Measurements from ENCODE around the gene PTH1R.

PTH1R gene

GRCh38 chr3:46848271-46849044, 29.1 kb upstream of the PTH1R start:
- Histone ChIP-seq H3K36me3 (ENCODE audit: insufficient read depth, low read length) (no peaks in the 10 kb centered on the region), H3K9me3 (ENCODE audit: insufficient read depth, low read length, severe bottlenecking) (no peaks in the 10 kb centered on the region), H2AFZ (ENCODE audit: low read depth, low read length) (no peak overlapping the region), H3K27ac (ENCODE audit: low read length) (no peak overlapping the region), H4K20me1 (ENCODE audit: insufficient read depth, low read length) (no peaks in the 10 kb centered on the region), H3K27me3 (ENCODE audit: insufficient read depth, low read length, poor library complexity) (no peaks in the 10 kb centered on the region), H3K4me2 (ENCODE audit: insufficient read depth, low read length) (no peak overlapping the region), H3K9ac (ENCODE audit: low read depth, low read length) (no peak overlapping the region), H3K4me3 (ENCODE audit: low read depth in 1 of 2, low read length in 2 of 2) (no peak overlapping the region), H3K79me2 (ENCODE audit: insufficient read depth, low read length) (no peaks in the 10 kb centered on the region), H3K4me1 (ENCODE audit: insufficient read depth, low read length) (no peaks in the 10 kb centered on the region)
- ATAC-seq (ENCODE audit: insufficient read depth, low read depth) (0 out of 3 replicates have a peak, but pooled peaks have one; percentile 44), DNase-seq (peak; percentile 29)
- TF ChIP-seq CTCF (IDR thresholded peaks at IDR 0.05; ENCODE audit: borderline replicate concordance, extremely low read depth, low read length, poor library complexity, severe bottlenecking) (peak; percentile 66), EZH2 (IDR thresholded peaks at IDR 0.05; ENCODE audit: borderline replicate concordance, low read depth, low read length, severe bottlenecking) (no peak)

GRCh38 chr3:46849045-46849631, 28.4 kb upstream of the PTH1R start:
- Histone ChIP-seq H2AFZ (ENCODE audit: low read depth, low read length) (no peak overlapping the region), H3K4me2 (ENCODE audit: insufficient read depth, low read length) (no peak overlapping the region), H3K4me1 (ENCODE audit: insufficient read depth, low read length) (no peaks in the 10 kb centered on the region), H3K27me3 (ENCODE audit: insufficient read depth, low read length, poor library complexity) (no peaks in the 10 kb centered on the region), H3K27ac (ENCODE audit: low read length) (no peak overlapping the region), H3K4me3 (ENCODE audit: low read depth in 1 of 2, low read length in 2 of 2) (no peak overlapping the region), H4K20me1 (ENCODE audit: insufficient read depth, low read length) (no peaks in the 10 kb centered on the region), H3K79me2 (ENCODE audit: insufficient read depth, low read length) (no peaks in the 10 kb centered on the region), H3K36me3 (ENCODE audit: insufficient read depth, low read length) (no peaks in the 10 kb centered on the region), H3K9ac (ENCODE audit: low read depth, low read length) (no peak overlapping the region), H3K9me3 (ENCODE audit: insufficient read depth, low read length, severe bottlenecking) (no peaks in the 10 kb centered on the region)
- DNase-seq (no peak), ATAC-seq (ENCODE audit: insufficient read depth, low read depth) (no peak)
- no peak for TF ChIP-seq EZH2 (IDR thresholded peaks at IDR 0.05; ENCODE audit: borderline replicate concordance, low read depth, low read length, severe bottlenecking)

- no peaks in the 10 kb centered on the region for H3K27me3 ChIP-seq (ENCODE audit: insufficient read depth, low read length, poor library complexity)
- no peaks in the 10 kb centered on the region for H3K4me1 ChIP-seq (ENCODE audit: insufficient read depth, low read length)
- H2AFZ ChIP-seq (ENCODE audit: low read depth, low read length) = no peak overlapping the region
- H3K9me3 ChIP-seq (ENCODE audit: insufficient read depth, low read length, severe bottlenecking) = no peaks in the 10 kb centered on the region
- ATAC-seq (ENCODE audit: insufficient read depth, low read depth) = no peak
- H3K4me3 ChIP-seq (ENCODE audit: low read depth in 1 of 2, low read length in 2 of 2) = no peak overlapping the region
- H3K4me2 ChIP-seq (ENCODE audit: insufficient read depth, low read length) = no peak overlapping the region
- no peaks in the 10 kb centered on the region for H3K79me2 ChIP-seq (ENCODE audit: insufficient read depth, low read length)
- DNase-seq = no peak
- no peak overlapping the region for H3K9ac ChIP-seq (ENCODE audit: low read depth, low read length)
- H3K36me3 ChIP-seq (ENCODE audit: insufficient read depth, low read length) = no peaks in the 10 kb centered on the region
- no peaks in the 10 kb centered on the region for H4K20me1 ChIP-seq (ENCODE audit: insufficient read depth, low read length)
- no peak for TF ChIP-seq EZH2 (IDR thresholded peaks at IDR 0.05; ENCODE audit: borderline replicate concordance, low read depth, low read length, severe bottlenecking)
- no peak for TF ChIP-seq CTCF (IDR thresholded peaks at IDR 0.05; ENCODE audit: borderline replicate concordance, extremely low read depth, low read length, poor library complexity, severe bottlenecking)
- H3K27ac ChIP-seq (ENCODE audit: low read length) = no peak overlapping the region
Observed at GRCh38 chr3:46849686-46850467, 27.6 kb upstream of the PTH1R start.

- Histone ChIP-seq H3K27ac (ENCODE audit: low read length) (no peak overlapping the region), H3K27me3 (ENCODE audit: insufficient read depth, low read length, poor library complexity) (no peaks in the 10 kb centered on the region), H3K9me3 (ENCODE audit: insufficient read depth, low read length, severe bottlenecking) (no peaks in the 10 kb centered on the region), H3K9ac (ENCODE audit: low read depth, low read length) (no peak overlapping the region), H4K20me1 (ENCODE audit: insufficient read depth, low read length) (no peaks in the 10 kb centered on the region), H3K4me1 (ENCODE audit: insufficient read depth, low read length) (no peaks in the 10 kb centered on the region), H3K4me2 (ENCODE audit: insufficient read depth, low read length) (no peak overlapping the region), H3K79me2 (ENCODE audit: insufficient read depth, low read length) (no peaks in the 10 kb centered on the region), H3K4me3 (ENCODE audit: low read depth in 1 of 2, low read length in 2 of 2) (no peak overlapping the region), H2AFZ (ENCODE audit: low read depth, low read length) (no peak overlapping the region), H3K36me3 (ENCODE audit: insufficient read depth, low read length) (no peaks in the 10 kb centered on the region)
- no peak for DNase-seq
- TF ChIP-seq CTCF (IDR thresholded peaks at IDR 0.05; ENCODE audit: borderline replicate concordance, extremely low read depth, low read length, poor library complexity, severe bottlenecking) (no peak), EZH2 (IDR thresholded peaks at IDR 0.05; ENCODE audit: borderline replicate concordance, low read depth, low read length, severe bottlenecking) (no peak)
- no peak for ATAC-seq (ENCODE audit: insufficient read depth, low read depth)
Observed at GRCh38 chr3:46850468-46850779, 27.1 kb upstream of the PTH1R start.
